Kidney epithelial cell (primary cell): ENCODE measurements around the gene HPCAL1. TPM values are rescaled to one million over a fixed set of nuclear protein-coding genes. Genes with fewer than 3 reads are reported as not detected.
"Not testable (repeated sequence)": the region's sequence is repeated elsewhere in the genome, so short reads cannot be mapped to it uniquely, and the experiment has no call there.

Experiments
- DNase-seq: peaks from one replicate; pipeline ENCODE4 v3.0.0-alpha.2; 2010; ENCODE audit warnings: low read depth
- H3K27me3 ChIP-seq: 2 replicates; pipeline ENCODE4 v1.6.0; 2011; ENCODE audit warnings: low read length; ENCODE audit not compliant: control insufficient read depth, insufficient read depth
- H3K36me3 ChIP-seq: 2 replicates; pipeline ENCODE4 v1.5.1; 2011; ENCODE audit warnings: low read length; ENCODE audit not compliant: control insufficient read depth, insufficient read depth
- H3K4me3 ChIP-seq: 2 replicates; pipeline ENCODE4 v1.5.1; 2011; ENCODE audit warnings: low read depth, mild to moderate bottlenecking, control low read depth, low read length
- CTCF ChIP-seq: IDR thresholded peaks from 2 replicates; pipeline ENCODE4 v1.5.1; 2011; ENCODE audit warnings: mild to moderate bottlenecking, moderate library complexity, low read length, control low read depth, inconsistent platforms; ENCODE audit not compliant: insufficient read depth, poor library complexity, severe bottlenecking
- total RNA-seq: library from RNA; depleted of rRNA; stranded (reverse); fragments of >200 nt; gene quantifications from 2 replicates; pipeline ENCODE4 v1.2.3, GENCODE V29; 2015

The HPCAL1 gene
- total RNA-seq, 1 donor from 2014 or later, result 33.7 TPM

- no peak for TF ChIP-seq CTCF
- Histone ChIP-seq H3K36me3 (no peaks in the 10 kb centered on the region), H3K4me3 (no peak overlapping the region), H3K27me3 (peaks cover 2% of the 10 kb centered on the region)
- DNase-seq, result peak; percentile 47
Measured at GRCh38 chr2:10452312-10452711, 149.6 kb downstream of the HPCAL1 start.

- no peak overlapping the region for H3K4me3 ChIP-seq
- TF ChIP-seq CTCF, result no peak
- no peaks in the 10 kb centered on the region for H3K36me3 ChIP-seq
- peaks cover 2% of the 10 kb centered on the region for H3K27me3 ChIP-seq
- DNase-seq, result no peak
Measured at GRCh38 chr2:10452956-10453904, 150.5 kb downstream of the HPCAL1 start.

GRCh38 chr2:10453905-10454298 lies 151.2 kb downstream of the HPCAL1 start:
- no peaks in the 10 kb centered on the region for H3K36me3 ChIP-seq
- TF ChIP-seq CTCF, result no peak
- no peak overlapping the region for H3K4me3 ChIP-seq
- DNase-seq, result no peak
- H3K27me3 ChIP-seq, result peaks cover 2% of the 10 kb centered on the region

- no peak for DNase-seq
- Histone ChIP-seq H3K4me3 (no peak overlapping the region), H3K27me3 (peaks cover 2% of the 10 kb centered on the region), H3K36me3 (no peaks in the 10 kb centered on the region)
- TF ChIP-seq CTCF, result no peak
Measured at GRCh38 chr2:10454505-10454904, 151.8 kb downstream of the HPCAL1 start.

- not testable (repeated sequence) for H3K36me3 ChIP-seq, H3K27me3 ChIP-seq, DNase-seq, H3K4me3 ChIP-seq
Measured at GRCh38 chr2:10457195-10457594, 154.5 kb downstream of the HPCAL1 start.

- TF ChIP-seq CTCF, result no peak
- no peak for DNase-seq
- Histone ChIP-seq H3K4me3 (no peak overlapping the region), H3K27me3 (peaks cover 2% of the 10 kb centered on the region), H3K36me3 (no peaks in the 10 kb centered on the region)
Measured at GRCh38 chr2:10457846-10458598, 155.3 kb downstream of the HPCAL1 start.
